K562 (cell line): ENCODE measurements around the gene SLC37A3. TPM values are rescaled to one million over a fixed set of nuclear protein-coding genes. Genes with fewer than 3 reads are reported as not detected.
A peak's percentile ranks its signal among the peaks of the same experiment; 100 is the strongest.

ENCODE experiments used
- ATAC-seq: fragments of 200-7000 bp; cut with Tn5 transposase; 3 replicates; pipeline ENCODE4 v1.9.1; 2020; ENCODE audit warnings: moderate library complexity
- BruUV-seq: library from RNA; stranded (reverse); fragments of 400-500 nt; replicated peaks from 2 replicates; lab custom pipeline; 2021; lab: Mats Ljungman, UMichigan
- CTCF ChIA-PET: fragments of 300-600 bp; formaldehyde crosslinking; extraction: SDS; loops from one replicate; lab custom pipeline; 2021; ENCODE audit warnings: low intra/inter-chr PET ratio; lab: Yijun Ruan, JAX
- POLR2A ChIA-PET: fragments of 300-600, 350-650 bp; sonication (Branson Sonifier 250); formaldehyde crosslinking; extraction: SDS; loops from one replicate; lab custom pipeline; 2021; ENCODE audit warnings: antibody characterized with exemption, inconsistent platforms; lab: Yijun Ruan, JAX
- DNase-seq, 4 experiments: peaks; one replicate each; pipeline versions ENCODE4 v3.0.0 to v3.0.0-alpha.2; 2011 to 2018; ENCODE audit warnings: low spot score in 3 of 4, mixed read lengths in 3 of 4; ENCODE audit errors: extremely low read depth in 1 of 4
- FAIRE-seq: peaks from 2 replicates; lab custom pipeline; 2011; peaks lifted over from hg19 to GRCh38; lab: Jason Lieb, UNC
- H2AFZ ChIP-seq: 2 replicates; pipeline ENCODE4 v1.6.0; 2011; ENCODE audit warnings: low read depth, low read length, control low read depth, inconsistent platforms
- H3K27ac ChIP-seq: fragments of 200-600 bp; 3 replicates; pipeline ENCODE4 v1.8.0; 2011; ENCODE audit warnings: low read depth, mild to moderate bottlenecking, control low read depth, inconsistent platforms, low read length, moderate library complexity, mixed read lengths; ENCODE audit errors: extremely low read depth
- H3K27me3 ChIP-seq, 2 experiments: fragments of 300-600 bp in 1 of 2; 2 replicates in 1 of 2; 3 replicates in 1 of 2; pipeline versions ENCODE4 v1.6.0 to v1.8.0; 2011; ENCODE audit warnings: inconsistent platforms in 2 of 2, low read length in 2 of 2, mild to moderate bottlenecking in 1 of 2, mixed read lengths in 1 of 2, moderate library complexity in 1 of 2; ENCODE audit not compliant: control insufficient read depth in 2 of 2, insufficient read depth in 2 of 2
- H3K36me3 ChIP-seq: fragments of 300-600 bp; 3 replicates; pipeline ENCODE4 v1.8.0; 2011; ENCODE audit warnings: mild to moderate bottlenecking, low read length, inconsistent platforms; ENCODE audit not compliant: control insufficient read depth, insufficient read depth
- H3K4me1 ChIP-seq, 2 experiments: fragments of 200-600 bp in 1 of 2; replicated peaks in 1 of 2; 2 replicates in 1 of 2; 3 replicates in 1 of 2; pipeline versions ENCODE4 v1.5.1 to v1.8.0; 2011; ENCODE audit warnings: inconsistent platforms in 2 of 2, low read length in 2 of 2, mild to moderate bottlenecking in 1 of 2, mixed read lengths in 1 of 2, moderate library complexity in 1 of 2; ENCODE audit not compliant: control insufficient read depth in 2 of 2, insufficient read depth in 2 of 2
- H3K4me2 ChIP-seq: 2 replicates; pipeline ENCODE4 v1.6.1; 2011; ENCODE audit warnings: low read length, control low read depth, inconsistent platforms, mixed read lengths; ENCODE audit not compliant: insufficient read depth
- H3K4me3 ChIP-seq: fragments of 200-600 bp; sonication (generic), shearing (Covaris generic); 2 replicates; pipeline ENCODE4 v1.5.1; 2016; ENCODE audit warnings: control low read depth, inconsistent platforms
- H3K79me2 ChIP-seq: fragments of 200-600 bp; 3 replicates; pipeline ENCODE4 v1.8.0; 2011; ENCODE audit warnings: low read length, inconsistent platforms; ENCODE audit not compliant: control insufficient read depth, insufficient read depth
- H3K9ac ChIP-seq, 2 experiments: 2 replicates each; pipeline versions ENCODE4 v1.6.0 to v1.6.1; 2011; ENCODE audit warnings: low read depth in 2 of 2, low read length in 2 of 2, control low read depth in 1 of 2, inconsistent platforms in 1 of 2, mild to moderate bottlenecking in 1 of 2, mixed read lengths in 1 of 2; ENCODE audit not compliant: insufficient read depth in 1 of 2
- H3K9me1 ChIP-seq: one replicate; pipeline ENCODE4 v1.6.0; 2011; ENCODE audit warnings: inconsistent platforms, mild to moderate bottlenecking, low read length, moderate library complexity; ENCODE audit not compliant: control insufficient read depth, insufficient read depth
- H3K9me3 ChIP-seq: replicated peaks from 2 replicates; pipeline ENCODE4 v1.5.1; 2011; ENCODE audit warnings: low read depth, low read length, inconsistent platforms; ENCODE audit not compliant: control insufficient read depth, insufficient read depth
- H4K20me1 ChIP-seq: replicated peaks from 2 replicates; pipeline ENCODE4 v1.6.1; 2011; ENCODE audit warnings: low read length, inconsistent platforms, mixed read lengths; ENCODE audit not compliant: control insufficient read depth, insufficient read depth
- BRF1 ChIP-seq: IDR thresholded peaks from 3 replicates; pipeline ENCODE4 v1.6.1; 2011; ENCODE audit warnings: borderline replicate concordance, mild to moderate bottlenecking; ENCODE audit not compliant: insufficient read length; ENCODE audit errors: extremely low read depth
- ELF1 ChIP-seq: fragments of 200-800 bp; sonication (Bioruptor generic); IDR thresholded peaks from 2 replicates; pipeline ENCODE4 v1.6.1; 2016; ENCODE audit warnings: missing genetic modification characterization, missing compliant biosample characterization
- HCFC1 ChIP-seq: IDR thresholded peaks from 2 replicates; pipeline ENCODE4 v1.6.1; 2012; ENCODE audit warnings: low read depth, low read length, improper control_type of control experiment
- LARP7 ChIP-seq: fragments of 450-650 bp; IDR thresholded peaks from 2 replicates; pipeline ENCODE4 v1.6.1; 2016
- NCOR1 ChIP-seq: fragments of 450-650 bp; IDR thresholded peaks from 2 replicates; pipeline ENCODE4 v1.6.1; 2016; ENCODE audit warnings: mild to moderate bottlenecking, moderate library complexity
- PRMT5 ChIP-seq: sonication (generic); formaldehyde crosslinking; IDR thresholded peaks from 2 replicates; pipeline ENCODE4 v1.5.0; 2020; ENCODE audit warnings: missing genetic modification reagents
- SETDB1 ChIP-seq: IDR thresholded peaks from one replicate; pipeline ENCODE4 v1.6.1; 2012; ENCODE audit warnings: low read length, control low read depth, inconsistent platforms
- ZFP36 ChIP-seq: fragments of 150-350 bp; IDR thresholded peaks from 2 replicates; pipeline ENCODE4 v1.6.1; 2018; ENCODE audit warnings: low read length, low read depth; ENCODE audit not compliant: partially characterized antibody
- ZNF347 ChIP-seq: fragments of 450-650 bp; formaldehyde crosslinking; IDR thresholded peaks from 2 replicates; pipeline ENCODE4 v1.4.0; 2020; ENCODE audit warnings: low read depth, mild to moderate bottlenecking, moderate library complexity
- WGBS: fragments of 100-300 bp; shearing (Covaris generic); methylation state at CpG from one replicate; pipeline ENCODE4 v1.1.6; 2016; ENCODE audit warnings: low coverage, mixed read lengths; ENCODE audit not compliant: insufficient coverage; ENCODE audit errors: missing lambda C conversion rate; 5-methylcytosine and 5-hydroxymethylcytosine counted together
- in situ Hi-C: fragments of 300-500 bp; cut with MboI; formaldehyde crosslinking; loops from 4 replicates; pipeline ENCODE4 v1.15.0; 2018; ENCODE audit warnings: inconsistent platforms, mixed read lengths
- intact Hi-C: fragments of 100-400 bp; cut with micrococcal nuclease; formaldehyde crosslinking; loops from 2 replicates; pipeline ENCODE4 v1.14.2; 2022
- polyA plus RNA-seq, 8 experiments: library from polyadenylated mRNA; depleted of rRNA in 4 of 8; stranded (reverse) in 5 of 8; unstranded in 3 of 8; fragments of >200 nt; fragmentation: Nextera tagmentation in 2 of 8; fragmentation: Illumina TruSeq in 1 of 8; extraction: Ambion mirVana in 2 of 8; extraction: Trizol in 1 of 8; gene quantifications; 2 replicates each; pipeline versions ENCODE4 v1.2.1 to v1.2.3, GENCODE V29; 2011 to 2014; ENCODE audit warnings: inconsistent platforms in 1 of 8, missing spikeins in 1 of 8
- total RNA-seq, 7 experiments: library from RNA; depleted of rRNA in 6 of 7; stranded (reverse); fragments of >200 nt in 6 of 7; fragmentation: Illumina TruSeq in 2 of 7; extraction: Trizol in 2 of 7; gene quantifications; 2 replicates each; pipeline versions ENCODE4 v1.2.1 to v1.2.3, GENCODE V29; 2011 to 2021; ENCODE audit warnings: low replicate concordance in 1 of 7
- TF ChIP-seq, protein P1 (sequence below): sonication (generic); formaldehyde crosslinking; IDR thresholded peaks from 2 replicates; pipeline ENCODE4 v1.8.0; 2023; ENCODE audit warnings: mild to moderate bottlenecking, missing genetic modification reagents
- TF ChIP-seq, protein P2 (sequence below): IDR thresholded peaks from 2 replicates; pipeline ENCODE4 v1.6.1; 2016; ENCODE audit warnings: missing genetic modification characterization, missing compliant biosample characterization
- TF ChIP-seq, protein P3 (sequence below): fragments of 450-650 bp; formaldehyde crosslinking; IDR thresholded peaks from 2 replicates; pipeline ENCODE4 v1.4.0; 2022; ENCODE audit warnings: missing genetic modification characterization
- TF ChIP-seq, protein P4 (sequence below): sonication (generic); formaldehyde crosslinking; IDR thresholded peaks from 2 replicates; pipeline ENCODE4 v1.8.1; 2023; ENCODE audit warnings: mild to moderate bottlenecking, missing genetic modification reagents

SLC37A3 gene
- total and polyA plus RNA-seq, 9 of the 15 experiments (the other 6 are each of a cell fraction or from before 2014, with no cell fraction given) = 11.7 to 59.1 (median 26.8) TPM

DNA sequence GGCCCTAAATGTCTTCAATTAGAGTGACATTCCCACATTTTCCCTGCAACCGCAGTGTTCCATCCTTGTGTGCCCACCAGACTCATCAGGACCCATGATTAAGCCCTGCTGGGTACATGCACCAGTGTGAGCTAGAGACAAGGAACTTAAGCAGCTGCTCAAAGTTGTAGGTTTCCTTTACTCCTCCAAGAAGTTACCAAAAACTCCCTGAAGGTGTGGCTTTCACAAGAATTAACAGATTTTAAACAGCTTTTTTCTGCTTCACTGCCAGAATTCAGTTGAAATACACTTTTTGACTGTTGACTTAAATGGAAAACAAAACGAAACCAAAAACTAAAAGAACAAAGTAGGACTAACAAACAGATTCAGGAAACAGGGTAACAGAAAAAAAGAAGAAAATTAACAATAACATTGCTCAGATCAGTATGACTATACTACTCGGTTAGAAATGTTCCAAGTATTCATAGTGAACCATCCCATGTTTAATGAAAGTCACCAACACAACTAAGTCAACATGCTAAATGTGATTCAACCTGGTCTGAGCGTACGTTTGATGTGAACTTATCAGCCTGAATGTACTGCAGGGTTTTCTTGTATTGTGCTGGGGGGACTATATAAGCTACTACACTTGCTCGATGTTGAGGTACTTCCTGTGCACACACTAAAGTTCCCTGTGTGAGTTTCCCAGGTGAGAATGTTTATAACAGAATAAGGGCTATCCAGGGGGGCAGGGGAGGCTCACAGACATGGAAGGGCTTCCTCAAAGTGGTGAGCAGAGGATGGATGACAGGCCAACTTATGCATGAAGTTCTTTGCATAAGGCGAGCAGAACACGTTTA is 22.2 kb downstream of the SLC37A3 start:
- H3K4me1 ChIP-seq = no peaks in the 10 kb centered on the region
- ChIA-PET CTCF (no interaction called here), POLR2A (interaction anchor here (0.5 to 4.0 kb wide), 6 partner anchors 9 to 52 kb away, joined by 3 to 15 read pairs (median 4); no protein-coding TSS in a partner anchor)
- no peak overlapping the region for H2AFZ ChIP-seq
- no peaks in the 10 kb centered on the region for H3K9me3 ChIP-seq
- H3K27me3 ChIP-seq = no peaks in the 10 kb centered on the region
- 81% methylated on average over 8 of the region's 8 CpGs for WGBS
- H3K79me2 ChIP-seq = no peaks in the 10 kb centered on the region
- ATAC-seq (peak; percentile 39), DNase-seq (no peak), FAIRE-seq (no peak)
- no peak overlapping the region for H3K4me3 ChIP-seq
- intact Hi-C loops = no loop called here
- peaks cover 44% of the 10 kb centered on the region for H3K36me3 ChIP-seq
- no peaks in the 10 kb centered on the region for H4K20me1 ChIP-seq
- H3K9me1 ChIP-seq = no peaks in the 10 kb centered on the region
- H3K4me2 ChIP-seq = no peak overlapping the region
- in situ Hi-C loops = no loop called here
- H3K27ac ChIP-seq = no peak overlapping the region
- H3K9ac ChIP-seq = no peak overlapping the region
- TSS peak; percentile 21 for BruUV-seq
- TF ChIP-seq, protein P1, sequence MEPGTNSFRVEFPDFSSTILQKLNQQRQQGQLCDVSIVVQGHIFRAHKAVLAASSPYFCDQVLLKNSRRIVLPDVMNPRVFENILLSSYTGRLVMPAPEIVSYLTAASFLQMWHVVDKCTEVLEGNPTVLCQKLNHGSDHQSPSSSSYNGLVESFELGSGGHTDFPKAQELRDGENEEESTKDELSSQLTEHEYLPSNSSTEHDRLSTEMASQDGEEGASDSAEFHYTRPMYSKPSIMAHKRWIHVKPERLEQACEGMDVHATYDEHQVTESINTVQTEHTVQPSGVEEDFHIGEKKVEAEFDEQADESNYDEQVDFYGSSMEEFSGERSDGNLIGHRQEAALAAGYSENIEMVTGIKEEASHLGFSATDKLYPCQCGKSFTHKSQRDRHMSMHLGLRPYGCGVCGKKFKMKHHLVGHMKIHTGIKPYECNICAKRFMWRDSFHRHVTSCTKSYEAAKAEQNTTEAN = no peak
- TF ChIP-seq ZFP36 (no peak), HCFC1 (no peak), NCOR1 (no peak), BRF1 (no peak), SETDB1 (no peak), ZNF347 (CRISPR knock-in tag) (no peak), ELF1 (tag) (no peak), LARP7 (no peak), PRMT5 (CRISPR knock-in tag) (no peak)
- TF ChIP-seq, protein P2, sequence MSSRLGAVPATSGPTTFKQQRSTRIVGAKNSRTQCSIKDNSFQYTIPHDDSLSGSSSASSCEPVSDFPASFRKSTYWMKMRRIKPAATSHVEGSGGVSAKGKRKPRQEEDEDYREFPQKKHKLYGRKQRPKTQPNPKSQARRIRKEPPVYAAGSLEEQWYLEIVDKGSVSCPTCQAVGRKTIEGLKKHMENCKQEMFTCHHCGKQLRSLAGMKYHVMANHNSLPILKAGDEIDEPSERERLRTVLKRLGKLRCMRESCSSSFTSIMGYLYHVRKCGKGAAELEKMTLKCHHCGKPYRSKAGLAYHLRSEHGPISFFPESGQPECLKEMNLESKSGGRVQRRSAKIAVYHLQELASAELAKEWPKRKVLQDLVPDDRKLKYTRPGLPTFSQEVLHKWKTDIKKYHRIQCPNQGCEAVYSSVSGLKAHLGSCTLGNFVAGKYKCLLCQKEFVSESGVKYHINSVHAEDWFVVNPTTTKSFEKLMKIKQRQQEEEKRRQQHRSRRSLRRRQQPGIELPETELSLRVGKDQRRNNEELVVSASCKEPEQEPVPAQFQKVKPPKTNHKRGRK (tag) = no peak
- TF ChIP-seq, protein P3, sequence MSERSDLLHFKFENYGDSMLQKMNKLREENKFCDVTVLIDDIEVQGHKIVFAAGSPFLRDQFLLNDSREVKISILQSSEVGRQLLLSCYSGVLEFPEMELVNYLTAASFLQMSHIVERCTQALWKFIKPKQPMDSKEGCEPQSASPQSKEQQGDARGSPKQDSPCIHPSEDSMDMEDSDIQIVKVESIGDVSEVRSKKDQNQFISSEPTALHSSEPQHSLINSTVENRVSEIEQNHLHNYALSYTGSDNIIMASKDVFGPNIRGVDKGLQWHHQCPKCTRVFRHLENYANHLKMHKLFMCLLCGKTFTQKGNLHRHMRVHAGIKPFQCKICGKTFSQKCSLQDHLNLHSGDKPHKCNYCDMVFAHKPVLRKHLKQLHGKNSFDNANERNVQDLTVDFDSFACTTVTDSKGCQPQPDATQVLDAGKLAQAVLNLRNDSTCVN = no peak
- TF ChIP-seq, protein P4, sequence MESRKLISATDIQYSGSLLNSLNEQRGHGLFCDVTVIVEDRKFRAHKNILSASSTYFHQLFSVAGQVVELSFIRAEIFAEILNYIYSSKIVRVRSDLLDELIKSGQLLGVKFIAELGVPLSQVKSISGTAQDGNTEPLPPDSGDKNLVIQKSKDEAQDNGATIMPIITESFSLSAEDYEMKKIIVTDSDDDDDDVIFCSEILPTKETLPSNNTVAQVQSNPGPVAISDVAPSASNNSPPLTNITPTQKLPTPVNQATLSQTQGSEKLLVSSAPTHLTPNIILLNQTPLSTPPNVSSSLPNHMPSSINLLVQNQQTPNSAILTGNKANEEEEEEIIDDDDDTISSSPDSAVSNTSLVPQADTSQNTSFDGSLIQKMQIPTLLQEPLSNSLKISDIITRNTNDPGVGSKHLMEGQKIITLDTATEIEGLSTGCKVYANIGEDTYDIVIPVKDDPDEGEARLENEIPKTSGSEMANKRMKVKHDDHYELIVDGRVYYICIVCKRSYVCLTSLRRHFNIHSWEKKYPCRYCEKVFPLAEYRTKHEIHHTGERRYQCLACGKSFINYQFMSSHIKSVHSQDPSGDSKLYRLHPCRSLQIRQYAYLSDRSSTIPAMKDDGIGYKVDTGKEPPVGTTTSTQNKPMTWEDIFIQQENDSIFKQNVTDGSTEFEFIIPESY = no peak
